ENCODE data around the gene VPS37C.

DNA sequence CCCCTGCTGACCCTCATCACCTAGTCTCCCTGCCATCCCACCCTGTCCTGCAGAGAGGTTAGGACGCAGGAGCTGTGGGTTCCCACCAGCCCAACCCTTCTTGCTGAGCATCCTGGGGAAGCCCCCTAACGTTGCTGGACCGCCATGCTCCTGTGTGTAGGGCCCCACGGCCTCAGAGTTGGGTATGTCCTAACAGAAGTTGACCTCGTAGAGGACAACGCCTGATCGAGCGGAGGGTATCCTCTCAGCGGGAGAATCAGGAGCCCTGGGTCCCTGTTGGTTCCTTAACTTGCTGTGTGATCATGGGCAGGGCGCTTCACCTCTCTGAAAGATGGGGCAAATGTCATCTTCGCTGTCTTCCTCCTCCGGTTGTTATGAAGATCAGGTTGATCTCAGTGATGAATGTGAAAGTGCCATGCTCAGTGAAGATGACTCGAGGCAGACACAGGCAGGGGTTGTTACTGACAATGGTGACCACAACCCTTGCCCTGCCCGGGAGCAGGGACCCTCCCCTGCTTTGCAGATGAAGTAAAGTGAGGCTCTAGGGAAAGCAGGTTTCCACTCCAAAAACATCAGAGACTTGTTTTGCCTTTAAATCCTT, 78.2 kb downstream of the VPS37C start:
- TF ChIP-seq, protein P1, sequence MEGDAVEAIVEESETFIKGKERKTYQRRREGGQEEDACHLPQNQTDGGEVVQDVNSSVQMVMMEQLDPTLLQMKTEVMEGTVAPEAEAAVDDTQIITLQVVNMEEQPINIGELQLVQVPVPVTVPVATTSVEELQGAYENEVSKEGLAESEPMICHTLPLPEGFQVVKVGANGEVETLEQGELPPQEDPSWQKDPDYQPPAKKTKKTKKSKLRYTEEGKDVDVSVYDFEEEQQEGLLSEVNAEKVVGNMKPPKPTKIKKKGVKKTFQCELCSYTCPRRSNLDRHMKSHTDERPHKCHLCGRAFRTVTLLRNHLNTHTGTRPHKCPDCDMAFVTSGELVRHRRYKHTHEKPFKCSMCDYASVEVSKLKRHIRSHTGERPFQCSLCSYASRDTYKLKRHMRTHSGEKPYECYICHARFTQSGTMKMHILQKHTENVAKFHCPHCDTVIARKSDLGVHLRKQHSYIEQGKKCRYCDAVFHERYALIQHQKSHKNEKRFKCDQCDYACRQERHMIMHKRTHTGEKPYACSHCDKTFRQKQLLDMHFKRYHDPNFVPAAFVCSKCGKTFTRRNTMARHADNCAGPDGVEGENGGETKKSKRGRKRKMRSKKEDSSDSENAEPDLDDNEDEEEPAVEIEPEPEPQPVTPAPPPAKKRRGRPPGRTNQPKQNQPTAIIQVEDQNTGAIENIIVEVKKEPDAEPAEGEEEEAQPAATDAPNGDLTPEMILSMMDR (IDR thresholded peaks at IDR 0.05 in 2 of 3, conservative IDR thresholded peaks at IDR 0.05 in 1 of 3; ENCODE audit: insufficient read depth in 2 of 3, low read depth in 1 of 3, low read length in 3 of 3) = no peak
- TF ChIP-seq POLR2AphosphoS5 (IDR thresholded peaks at IDR 0.05; ENCODE audit: control insufficient read depth, insufficient read depth, low read depth, low read length) = no peak
- TF ChIP-seq TRIM24 (IDR thresholded peaks at IDR 0.05) = no peak
- no peak for TF ChIP-seq ATF1 (CRISPR knock-in tag; IDR thresholded peaks at IDR 0.05)
- no peak for TF ChIP-seq ATF1 (tag; IDR thresholded peaks at IDR 0.05)
- no peak for TF ChIP-seq FOXP1 (CRISPR knock-in tag; IDR thresholded peaks at IDR 0.05)
- TF ChIP-seq WHSC1 (IDR thresholded peaks at IDR 0.05; ENCODE audit: low read length) = no peak
- no peak for TF ChIP-seq ZFP1 (CRISPR knock-in tag; IDR thresholded peaks at IDR 0.05)
- TF ChIP-seq TEAD2 (tag; IDR thresholded peaks at IDR 0.05) = no peak
